HepG2 (cell line): ENCODE data around the gene TAS2R5. TPM values are rescaled to one million over a fixed set of nuclear protein-coding genes. Genes with fewer than 3 reads are reported as not detected.

ENCODE experiments used
- ATAC-seq: fragments of 200-7000 bp; cut with Tn5 transposase; 3 replicates; pipeline ENCODE4 v1.9.1; 2020; ENCODE audit warnings: mild to moderate bottlenecking, moderate library complexity
- BruUV-seq: library from RNA; stranded (reverse); fragments of 400-500 nt; replicated peaks from 2 replicates; lab custom pipeline; 2021; lab: Mats Ljungman, UMichigan
- CTCF ChIA-PET: fragments of 300-600 bp; formaldehyde crosslinking; extraction: SDS; loops from one replicate; lab custom pipeline; 2021; ENCODE audit warnings: low total read pairs, inconsistent platforms, low intra/inter-chr PET ratio; lab: Yijun Ruan, JAX
- POLR2A ChIA-PET: fragments of 350-600 bp; sonication (Branson Sonifier 250); formaldehyde crosslinking; loops from one replicate; lab custom pipeline; 2020; ENCODE audit warnings: antibody characterized with exemption, inconsistent platforms; lab: Yijun Ruan, JAX
- DNase-seq: peaks from one replicate; pipeline ENCODE4 v3.0.0-alpha.2; 2015; ENCODE audit warnings: low spot score
- FAIRE-seq: peaks from 3 replicates; lab custom pipeline; 2011; peaks lifted over from hg19 to GRCh38; lab: Jason Lieb, UNC
- H2AFZ ChIP-seq: one replicate; pipeline ENCODE4 v1.6.1; 2011; ENCODE audit warnings: low read length, inconsistent platforms
- H3K27ac ChIP-seq: fragments of 300-600 bp; 3 replicates; pipeline ENCODE4 v1.8.0; 2011; ENCODE audit warnings: mixed run types, mild to moderate bottlenecking, mixed read lengths, low read length, inconsistent platforms; ENCODE audit not compliant: insufficient read depth; ENCODE audit errors: extremely low read length
- H3K27me3 ChIP-seq, 2 experiments: fragments of 200-600 bp in 1 of 2; 2 replicates in 1 of 2; 3 replicates in 1 of 2; pipeline versions ENCODE4 v1.6.0 to v1.8.0; 2011; ENCODE audit warnings: low read length in 2 of 2, mild to moderate bottlenecking in 2 of 2, moderate library complexity in 2 of 2, inconsistent platforms in 1 of 2; ENCODE audit not compliant: insufficient read depth in 2 of 2, control insufficient read depth in 1 of 2
- H3K36me3 ChIP-seq, 2 experiments: fragments of 200-600 bp in 1 of 2; replicated peaks in 1 of 2; 2 replicates in 1 of 2; 3 replicates in 1 of 2; pipeline versions ENCODE4 v1.5.1 to v1.8.0; 2011; ENCODE audit warnings: low read length in 2 of 2, inconsistent platforms in 1 of 2; ENCODE audit not compliant: insufficient read depth in 2 of 2, control insufficient read depth in 1 of 2
- H3K4me1 ChIP-seq: 2 replicates; pipeline ENCODE4 v1.5.1; 2012; ENCODE audit warnings: low read length, inconsistent platforms; ENCODE audit not compliant: insufficient read depth
- H3K4me2 ChIP-seq: 2 replicates; pipeline ENCODE4 v1.6.0; 2011; ENCODE audit warnings: low read depth, low read length, inconsistent platforms
- H3K4me3 ChIP-seq, 3 experiments: fragments of 200-600 bp in 1 of 3; sonication (generic), shearing (Covaris generic) in 1 of 3; replicated peaks in 1 of 3; 2 replicates each; pipeline ENCODE4 v1.5.1; 2011 to 2016; ENCODE audit warnings: low read length in 3 of 3, inconsistent platforms in 2 of 3, low read depth in 2 of 3, mild to moderate bottlenecking in 2 of 3, control low read depth in 1 of 3, mixed read lengths in 1 of 3; ENCODE audit not compliant: insufficient read depth in 1 of 3
- H3K79me2 ChIP-seq: one replicate; pipeline ENCODE4 v1.6.1; 2011; ENCODE audit warnings: low read length, inconsistent platforms; ENCODE audit not compliant: insufficient read depth
- H3K9ac ChIP-seq: 2 replicates; pipeline ENCODE4 v1.6.0; 2011; ENCODE audit warnings: mild to moderate bottlenecking, low read depth, low read length, inconsistent platforms; ENCODE audit not compliant: insufficient read depth
- H3K9me3 ChIP-seq: 2 replicates; pipeline ENCODE4 v1.5.1; 2012; ENCODE audit warnings: mild to moderate bottlenecking, low read length
- H4K20me1 ChIP-seq: 2 replicates; pipeline ENCODE4 v1.6.0; 2011; ENCODE audit warnings: inconsistent platforms, mild to moderate bottlenecking, low read length, moderate library complexity; ENCODE audit not compliant: insufficient read depth
- ATF5 ChIP-seq: sonication (generic); formaldehyde crosslinking; IDR thresholded peaks from 2 replicates; pipeline ENCODE4 v1.4.0; 2020; ENCODE audit warnings: mild to moderate bottlenecking, low read depth, missing genetic modification reagents
- BATF2 ChIP-seq: sonication (generic); formaldehyde crosslinking; IDR thresholded peaks from 2 replicates; pipeline ENCODE4 v1.8.0; 2022; ENCODE audit warnings: mild to moderate bottlenecking, missing genetic modification reagents, moderate library complexity
- E2F5 ChIP-seq: sonication (generic); formaldehyde crosslinking; conservative IDR thresholded peaks from 2 replicates; pipeline ENCODE4 v1.4.0; 2020; ENCODE audit warnings: missing genetic modification reagents
- HINFP ChIP-seq: sonication (generic); formaldehyde crosslinking; IDR thresholded peaks from 2 replicates; pipeline ENCODE4 v1.4.0; 2020; ENCODE audit warnings: low read depth, mild to moderate bottlenecking, missing genetic modification reagents
- HNRNPL ChIP-seq: fragments of 200-400 bp; formaldehyde crosslinking; IDR thresholded peaks from 2 replicates; pipeline ENCODE4 v1.6.1; 2017; ENCODE audit warnings: mild to moderate bottlenecking, low read depth, low read length
- KDM5B ChIP-seq: sonication (generic); formaldehyde crosslinking; IDR thresholded peaks from 2 replicates; pipeline ENCODE4 v1.4.0; 2020; ENCODE audit warnings: missing genetic modification reagents, mild to moderate bottlenecking, borderline replicate concordance
- RFXANK ChIP-seq: IDR thresholded peaks from 2 replicates; pipeline ENCODE4 v1.6.1; 2016
- RNF2 ChIP-seq: fragments of 450-650 bp; conservative IDR thresholded peaks from 2 replicates; pipeline ENCODE4 v1.6.1; 2016; ENCODE audit warnings: low read depth
- RXRB ChIP-seq: IDR thresholded peaks from 2 replicates; pipeline ENCODE4 v1.6.1; 2016; ENCODE audit warnings: borderline replicate concordance, missing genetic modification reagents, missing compliant biosample characterization
- TRIM24 ChIP-seq: sonication (generic); formaldehyde crosslinking; IDR thresholded peaks from 2 replicates; pipeline ENCODE4 v1.8.0; 2022; ENCODE audit warnings: mild to moderate bottlenecking, missing genetic modification reagents
- ZBTB7B ChIP-seq: sonication (generic); formaldehyde crosslinking; IDR thresholded peaks from 2 replicates; pipeline ENCODE4 v1.4.0; 2020; ENCODE audit warnings: missing genetic modification reagents
- ZFX ChIP-seq: sonication (generic); formaldehyde crosslinking; IDR thresholded peaks from 2 replicates; pipeline ENCODE4 v1.4.0; 2020; ENCODE audit warnings: mild to moderate bottlenecking, low read depth, missing genetic modification reagents, moderate library complexity
- ZNF329 ChIP-seq: sonication (generic); formaldehyde crosslinking; IDR thresholded peaks from 2 replicates; pipeline ENCODE4 v1.9.0; 2021; ENCODE audit warnings: low read depth, mild to moderate bottlenecking, missing genetic modification reagents
- ZNF430 ChIP-seq: sonication (generic); formaldehyde crosslinking; IDR thresholded peaks from 2 replicates; pipeline ENCODE4 v1.9.0; 2021; ENCODE audit warnings: mild to moderate bottlenecking, missing genetic modification reagents
- ZNF451 ChIP-seq: sonication (generic); formaldehyde crosslinking; IDR thresholded peaks from 2 replicates; pipeline ENCODE4 v1.5.0; 2020; ENCODE audit warnings: mild to moderate bottlenecking, missing genetic modification reagents
- ZNF546 ChIP-seq: sonication (generic); formaldehyde crosslinking; conservative IDR thresholded peaks from 2 replicates; pipeline ENCODE4 v1.8.1; 2023; ENCODE audit warnings: mild to moderate bottlenecking, missing genetic modification reagents
- ZNF550 ChIP-seq: sonication (generic); formaldehyde crosslinking; IDR thresholded peaks from 2 replicates; pipeline ENCODE4 v1.4.0; 2020; ENCODE audit warnings: mild to moderate bottlenecking, missing genetic modification reagents, borderline replicate concordance
- ZSCAN25 ChIP-seq: sonication (generic); formaldehyde crosslinking; IDR thresholded peaks from 2 replicates; pipeline ENCODE4 v1.8.0; 2022; ENCODE audit warnings: mild to moderate bottlenecking, missing genetic modification reagents
- WGBS: methylation state at CpG from one replicate; pipeline ENCODE4 v1.1.6; 2017; ENCODE audit warnings: low lambda C conversion rate; 5-methylcytosine and 5-hydroxymethylcytosine counted together
- in situ Hi-C: cut with HindIII; loops from 2 replicates; pipeline ENCODE4 v1.10.0; 2017; ENCODE audit warnings: low pct_unique_long_range_greater_than_20kb; ENCODE audit not compliant: extremely low pct_ligation_motif_present
- intact Hi-C: fragments of 100-400 bp; cut with micrococcal nuclease; formaldehyde crosslinking; loops from one replicate; pipeline ENCODE4 v1.10.0; 2022; ENCODE audit not compliant: unreplicated experiment
- polyA plus RNA-seq, 8 experiments: library from polyadenylated mRNA; depleted of rRNA in 3 of 8; stranded (reverse) in 7 of 8; unstranded in 1 of 8; fragments of >200 nt; fragmentation: Illumina TruSeq in 4 of 8; extraction: Trizol in 4 of 8; gene quantifications; 2 replicates each; pipeline versions ENCODE4 v1.2.1 to v1.2.3, GENCODE V29; 2011 to 2016; ENCODE audit warnings: low read depth in 4 of 8, missing spikeins in 1 of 8, mixed read lengths in 1 of 8; ENCODE audit not compliant: insufficient read depth in 1 of 8
- total RNA-seq, 5 experiments: library from RNA; depleted of rRNA; stranded (reverse); fragments of >200 nt; fragmentation: Illumina TruSeq; extraction: Trizol; gene quantifications; 2 replicates each; pipeline ENCODE4 v1.2.3, GENCODE V29; 2016; ENCODE audit warnings: low read depth in 1 of 5

Gene TAS2R5
- total and polyA plus RNA-seq, 2 of the 13 experiments (the other 11 are each of a cell fraction or from before 2014, with no cell fraction given): 1.7 to 2.9 TPM

- ATAC-seq (no peak), FAIRE-seq (no peak), DNase-seq (no peak)
- ChIA-PET POLR2A (no interaction called here), CTCF (no interaction called here)
- no peaks in the 10 kb centered on the region for H3K36me3 ChIP-seq
- in situ Hi-C loops (no loop called here), intact Hi-C loops (no loop called here)
- H3K27me3 ChIP-seq: no peaks in the 10 kb centered on the region
- H3K79me2 ChIP-seq: no peaks in the 10 kb centered on the region
- no peak overlapping the region for H2AFZ ChIP-seq
- no peaks in the 10 kb centered on the region for H3K9me3 ChIP-seq
- 87% methylated on average over 5 of the region's 5 CpGs for WGBS
- no peak overlapping the region for H3K4me2 ChIP-seq
- TF ChIP-seq ZNF550 (CRISPR knock-in tag): no peak
- TF ChIP-seq RXRB (CRISPR knock-in tag): no peak
- TF ChIP-seq ZFX (CRISPR knock-in tag): no peak
- TF ChIP-seq ZNF451 (CRISPR knock-in tag): no peak
- no peak for TF ChIP-seq ZNF329
- TF ChIP-seq RFXANK (CRISPR knock-in tag): no peak
- TF ChIP-seq ZNF546: no peak
- TF ChIP-seq TRIM24 (CRISPR knock-in tag): no peak
- no peak for TF ChIP-seq KDM5B (CRISPR knock-in tag)
- TF ChIP-seq RNF2: no peak
- no peak overlapping the region for H3K4me3 ChIP-seq
- no peaks in the 10 kb centered on the region for H4K20me1 ChIP-seq
- no peaks in the 10 kb centered on the region for H3K4me1 ChIP-seq
- H3K27ac ChIP-seq: no peak overlapping the region
- no TSS peak for BruUV-seq
- H3K9ac ChIP-seq: no peak overlapping the region
These were observed 47.7 kb downstream of the TAS2R5 start for GRCh38 chr7:141837683-141838082.

- DNase-seq: no peak
- Histone ChIP-seq H3K9ac (no peak overlapping the region), H2AFZ (no peak overlapping the region), H3K9me3 (no peaks in the 10 kb centered on the region), H4K20me1 (no peaks in the 10 kb centered on the region), H3K79me2 (no peaks in the 10 kb centered on the region), H3K4me3 (no peak overlapping the region), H3K4me2 (no peak overlapping the region), H3K36me3 (no peaks in the 10 kb centered on the region), H3K27ac (no peak overlapping the region), H3K27me3 (no peaks in the 10 kb centered on the region), H3K4me1 (no peaks in the 10 kb centered on the region)
- BruUV-seq: no TSS peak
- WGBS: 71% methylated on average over 1 of the region's 1 CpG
- in situ Hi-C loops: no loop called here
- no peak for FAIRE-seq
- POLR2A ChIA-PET: no interaction called here
- intact Hi-C loops: no loop called here
- CTCF ChIA-PET: no interaction called here
- no peak for ATAC-seq
- TF ChIP-seq ZNF430 (CRISPR knock-in tag): no peak
- no peak for TF ChIP-seq ATF5 (CRISPR knock-in tag)
- no peak for TF ChIP-seq HNRNPL
- TF ChIP-seq ZBTB7B (CRISPR knock-in tag): no peak
- no peak for TF ChIP-seq ZSCAN25 (CRISPR knock-in tag)
- no peak for TF ChIP-seq E2F5 (CRISPR knock-in tag)
- no peak for TF ChIP-seq BATF2 (CRISPR knock-in tag)
- TF ChIP-seq HINFP (CRISPR knock-in tag): no peak
These were observed 48.6 kb downstream of the TAS2R5 start for GRCh38 chr7:141838581-141838980.
